ENCODE data around the gene EYS.

The EYS gene

GRCh38 chr6:64255000-64255399 lies 1452.0 kb downstream of the EYS start:
- Histone ChIP-seq H3K9me2 (replicated peaks; ENCODE audit: control insufficient read depth, low read length) (no peaks in the 10 kb centered on the region), H3K4me2 (ENCODE audit: low read length) (no peak overlapping the region), H3K27ac (ENCODE audit: low read depth, low read length) (no peak overlapping the region), H4K20me1 (ENCODE audit: control insufficient read depth, insufficient read depth, low read depth, low read length) (no peaks in the 10 kb centered on the region), H3K36me3 (ENCODE audit: control insufficient read depth, low read length) (no peaks in the 10 kb centered on the region), H3K9me3 (ENCODE audit: control insufficient read depth, insufficient read depth, low read length) (no peaks in the 10 kb centered on the region), H3K27me3 (ENCODE audit: control insufficient read depth, low read length) (no peaks in the 10 kb centered on the region), H3K4me1 (ENCODE audit: control insufficient read depth, low read length) (no peaks in the 10 kb centered on the region), H3F3A (ENCODE audit: control insufficient read depth, insufficient read depth) (no peaks in the 10 kb centered on the region), H3K79me2 (ENCODE audit: control insufficient read depth, low read length) (no peaks in the 10 kb centered on the region), H3K4me3 (ENCODE audit: low read length) (no peak overlapping the region)
- TF ChIP-seq CTCF (IDR thresholded peaks at IDR 0.05; ENCODE audit: low read depth, low read length, poor library complexity, severe bottlenecking), result no peak

GRCh38 chr6:64254558-64254957 lies 1452.5 kb downstream of the EYS start:
- H3K9me3 ChIP-seq (ENCODE audit: control insufficient read depth, insufficient read depth, low read length), result no peaks in the 10 kb centered on the region
- no peak overlapping the region for H3K4me3 ChIP-seq (ENCODE audit: low read length)
- no peaks in the 10 kb centered on the region for H3K9me2 ChIP-seq (replicated peaks; ENCODE audit: control insufficient read depth, low read length)
- TF ChIP-seq EZH2phosphoT487 (IDR thresholded peaks at IDR 0.05; ENCODE audit: borderline replicate concordance, low read length), result no peak
- TF ChIP-seq CTCF (IDR thresholded peaks at IDR 0.05; ENCODE audit: low read depth, low read length, poor library complexity, severe bottlenecking), result no peak
- no peaks in the 10 kb centered on the region for H3K79me2 ChIP-seq (ENCODE audit: control insufficient read depth, low read length)
- no peaks in the 10 kb centered on the region for H3F3A ChIP-seq (ENCODE audit: control insufficient read depth, insufficient read depth)
- H3K27ac ChIP-seq (ENCODE audit: low read depth, low read length), result no peak overlapping the region
- H3K4me1 ChIP-seq (ENCODE audit: control insufficient read depth, low read length), result no peaks in the 10 kb centered on the region
- H3K36me3 ChIP-seq (ENCODE audit: control insufficient read depth, low read length), result no peaks in the 10 kb centered on the region
- H4K20me1 ChIP-seq (ENCODE audit: control insufficient read depth, insufficient read depth, low read depth, low read length), result no peaks in the 10 kb centered on the region
- H3K27me3 ChIP-seq (ENCODE audit: control insufficient read depth, low read length), result no peaks in the 10 kb centered on the region
- no peak overlapping the region for H3K4me2 ChIP-seq (ENCODE audit: low read length)

- H4K20me1 ChIP-seq (ENCODE audit: control insufficient read depth, insufficient read depth, low read depth, low read length), result no peaks in the 10 kb centered on the region
Observed at GRCh38 chr6:64252256-64252655, 1454.8 kb downstream of the EYS start.

More at GRCh38 chr6:64252256-64252655, 1454.8 kb downstream of the EYS start:
- no peaks in the 10 kb centered on the region for H3K4me1 ChIP-seq (ENCODE audit: control insufficient read depth, low read length)
- H3K4me3 ChIP-seq (ENCODE audit: low read length), result no peak overlapping the region
- TF ChIP-seq CTCF (IDR thresholded peaks at IDR 0.05; ENCODE audit: low read depth, low read length, poor library complexity, severe bottlenecking) (no peak), EZH2phosphoT487 (IDR thresholded peaks at IDR 0.05; ENCODE audit: borderline replicate concordance, low read length) (no peak)
- no peaks in the 10 kb centered on the region for H3K9me3 ChIP-seq (ENCODE audit: control insufficient read depth, insufficient read depth, low read length)
- no peak overlapping the region for H3K4me2 ChIP-seq (ENCODE audit: low read length)
- no peaks in the 10 kb centered on the region for H3K36me3 ChIP-seq (ENCODE audit: control insufficient read depth, low read length)
- no peak overlapping the region for H3K27ac ChIP-seq (ENCODE audit: low read depth, low read length)
- H3K9me2 ChIP-seq (replicated peaks; ENCODE audit: control insufficient read depth, low read length), result no peaks in the 10 kb centered on the region
- H3K79me2 ChIP-seq (ENCODE audit: control insufficient read depth, low read length), result no peaks in the 10 kb centered on the region
- no peaks in the 10 kb centered on the region for H3K27me3 ChIP-seq (ENCODE audit: control insufficient read depth, low read length)
- H3F3A ChIP-seq (ENCODE audit: control insufficient read depth, insufficient read depth), result no peaks in the 10 kb centered on the region
